H9 (cell line): Measurements from ENCODE around the gene SEC22A. TPM values are rescaled to one million over a fixed set of nuclear protein-coding genes. Genes with fewer than 3 reads are reported as not detected.

ENCODE experiments used
- DNase-seq: peaks from one replicate; pipeline ENCODE4 v3.0.0-alpha.2; 2017
- H2AFZ ChIP-seq: one replicate; pipeline ENCODE4 v1.6.1; 2013; ENCODE audit warnings: mild to moderate bottlenecking, low read length, control low read depth, moderate library complexity
- H2AK5ac ChIP-seq: 2 replicates; pipeline ENCODE4 v1.6.1; 2013; ENCODE audit warnings: low read length, control low read depth, mixed read lengths; ENCODE audit not compliant: insufficient read length
- H2BK120ac ChIP-seq: one replicate; pipeline ENCODE4 v1.6.1; 2013; ENCODE audit warnings: low read depth, mild to moderate bottlenecking, low read length, control low read depth, inconsistent platforms; ENCODE audit not compliant: poor library complexity, severe bottlenecking
- H2BK12ac ChIP-seq: 2 replicates; pipeline ENCODE4 v1.6.1; 2013; ENCODE audit warnings: low read length, control low read depth, mixed read lengths, low read depth; ENCODE audit not compliant: insufficient read length
- H2BK15ac ChIP-seq: 2 replicates; pipeline ENCODE4 v1.6.1; 2013; ENCODE audit warnings: low read depth, low read length, control low read depth
- H2BK20ac ChIP-seq: one replicate; pipeline ENCODE4 v1.6.1; 2013; ENCODE audit warnings: low read depth, mild to moderate bottlenecking, low read length, control low read depth, inconsistent platforms; ENCODE audit not compliant: poor library complexity, severe bottlenecking
- H2BK5ac ChIP-seq: 2 replicates; pipeline ENCODE4 v1.6.1; 2013; ENCODE audit warnings: low read length, control low read depth, mixed read lengths; ENCODE audit not compliant: insufficient read length
- H3K14ac ChIP-seq: 2 replicates; pipeline ENCODE4 v1.6.1; 2013; ENCODE audit warnings: low read length, control low read depth; ENCODE audit not compliant: insufficient read depth
- H3K18ac ChIP-seq: 2 replicates; pipeline ENCODE4 v1.6.1; 2013; ENCODE audit warnings: low read depth, mild to moderate bottlenecking, mixed read lengths, low read length, control low read depth; ENCODE audit not compliant: insufficient read length
- H3K23ac ChIP-seq: 2 replicates; pipeline ENCODE4 v1.6.1; 2013; ENCODE audit warnings: low read length, control low read depth, mixed read lengths, low read depth; ENCODE audit not compliant: insufficient read length
- H3K23me2 ChIP-seq: 2 replicates; pipeline ENCODE4 v1.6.1; 2013; ENCODE audit warnings: low read depth, mild to moderate bottlenecking, mixed read lengths, low read length, control low read depth; ENCODE audit not compliant: insufficient read length, poor library complexity, severe bottlenecking
- H3K27ac ChIP-seq: 2 replicates; pipeline ENCODE4 v1.5.1; 2013; ENCODE audit warnings: low read length, control low read depth, mixed read lengths, low read depth; ENCODE audit not compliant: insufficient read length
- H3K27me3 ChIP-seq: 2 replicates; pipeline ENCODE4 v1.6.1; 2013; ENCODE audit warnings: low read length, control low read depth, inconsistent platforms; ENCODE audit not compliant: insufficient read depth
- H3K4ac ChIP-seq: 2 replicates; pipeline ENCODE4 v1.6.1; 2013; ENCODE audit warnings: low read depth, mild to moderate bottlenecking, control low read depth, inconsistent platforms, low read length, moderate library complexity
- H3K4me1 ChIP-seq: 2 replicates; pipeline ENCODE4 v1.6.1; 2013; ENCODE audit warnings: low read length, control low read depth, inconsistent platforms; ENCODE audit not compliant: insufficient read depth
- H3K4me2 ChIP-seq: 2 replicates; pipeline ENCODE4 v1.6.1; 2013; ENCODE audit warnings: low read length, control low read depth, mixed read lengths; ENCODE audit not compliant: insufficient read length, insufficient read depth
- H3K56ac ChIP-seq: 2 replicates; pipeline ENCODE4 v1.6.1; 2013; ENCODE audit warnings: low read depth, mild to moderate bottlenecking, mixed read lengths, low read length, control low read depth; ENCODE audit not compliant: insufficient read length
- H3K79me1 ChIP-seq: 2 replicates; pipeline ENCODE4 v1.6.1; 2013; ENCODE audit warnings: low read depth, mild to moderate bottlenecking, moderate library complexity, low read length, control low read depth, inconsistent platforms; ENCODE audit not compliant: insufficient read depth, poor library complexity, severe bottlenecking
- H3K79me2 ChIP-seq: 2 replicates; pipeline ENCODE4 v1.6.1; 2013; ENCODE audit warnings: low read length, control low read depth, inconsistent platforms; ENCODE audit not compliant: insufficient read depth
- H3K9ac ChIP-seq: 2 replicates; pipeline ENCODE4 v1.6.1; 2013; ENCODE audit warnings: low read length, control low read depth, mixed read lengths; ENCODE audit not compliant: insufficient read length; ENCODE audit errors: extremely low read depth
- H3K9me3 ChIP-seq: one replicate; pipeline ENCODE4 v1.6.1; 2013; ENCODE audit warnings: low read depth, low read length, inconsistent platforms; ENCODE audit not compliant: control insufficient read depth
- H3T11ph ChIP-seq: one replicate; pipeline ENCODE4 v1.6.1; 2013; ENCODE audit warnings: mild to moderate bottlenecking, low read length, control low read depth, inconsistent platforms
- H4K20me1 ChIP-seq: one replicate; pipeline ENCODE4 v1.6.1; 2013; ENCODE audit not compliant: control insufficient read depth, insufficient read length, insufficient read depth
- H4K5ac ChIP-seq: 2 replicates; pipeline ENCODE4 v1.6.1; 2013; ENCODE audit warnings: low read depth, mild to moderate bottlenecking, mixed read lengths, low read length, control low read depth; ENCODE audit not compliant: insufficient read length
- H4K8ac ChIP-seq: replicated peaks from 2 replicates; pipeline ENCODE4 v1.6.1; 2013; ENCODE audit warnings: low read length, control low read depth, mixed read lengths, low read depth; ENCODE audit not compliant: insufficient read length
- H4K91ac ChIP-seq: 2 replicates; pipeline ENCODE4 v1.6.1; 2013; ENCODE audit warnings: low read depth, mild to moderate bottlenecking, moderate library complexity, mixed read lengths, low read length, control low read depth; ENCODE audit not compliant: insufficient read length
- H3K27ac Mint-ChIP-seq, 3 experiments: 2 replicates in 2 of 3; 3 replicates in 1 of 3; pipeline ENCODE4 v1.8.0; 2020 to 2021; ENCODE audit warnings: mixed read lengths in 3 of 3, mild to moderate bottlenecking in 1 of 3, moderate library complexity in 1 of 3
- H3K27me3 Mint-ChIP-seq: 2 replicates; pipeline ENCODE4 v1.8.0; 2021; ENCODE audit warnings: low read depth, mild to moderate bottlenecking, moderate library complexity, mixed read lengths
- H3K36me3 Mint-ChIP-seq, 3 experiments: 2 replicates in 2 of 3; 3 replicates in 1 of 3; pipeline ENCODE4 v1.8.0; 2020 to 2021; ENCODE audit warnings: low read depth in 3 of 3, mixed read lengths in 3 of 3; ENCODE audit not compliant: insufficient read depth in 1 of 3
- H3K4me1 Mint-ChIP-seq, 2 experiments: 2 replicates each; pipeline ENCODE4 v1.8.0; 2020; ENCODE audit warnings: mixed read lengths in 2 of 2
- H3K4me3 Mint-ChIP-seq, 2 experiments: 2 replicates in 1 of 2; 3 replicates in 1 of 2; pipeline ENCODE4 v1.8.0; 2020 to 2021; ENCODE audit warnings: mild to moderate bottlenecking in 2 of 2, mixed read lengths in 2 of 2, moderate library complexity in 1 of 2
- H3K9me3 Mint-ChIP-seq, 2 experiments: 2 replicates in 1 of 2; 3 replicates in 1 of 2; pipeline ENCODE4 v1.8.0; 2020; ENCODE audit warnings: mild to moderate bottlenecking in 2 of 2, mixed read lengths in 2 of 2, moderate library complexity in 1 of 2
- CTCF ChIP-seq: fragments of 200-600 bp; sonication (generic); conservative IDR thresholded peaks from 3 replicates; pipeline ENCODE4 v1.8.0; 2021; ENCODE audit warnings: antibody characterized with exemption, mild to moderate bottlenecking
- WGBS: extraction: QIAGEN DNeasy Blood & Tissue Kit; methylation state at CpG from one replicate; pipeline ENCODE4 v1.1.7; 2013; ENCODE audit warnings: missing lambda C conversion rate, low lambda C conversion rate, mixed read lengths; ENCODE audit not compliant: insufficient read length; ENCODE audit errors: extremely low coverage; 5-methylcytosine and 5-hydroxymethylcytosine counted together
- total RNA-seq: library from RNA; stranded (reverse); gene quantifications from 2 replicates; pipeline ENCODE4 v1.2.1, GENCODE V29; 2021

SEC22A gene
- total RNA-seq, 1 experiment from 2014 or later: 9.9 TPM

- Histone ChIP-seq H3K23ac (no peak overlapping the region), H4K8ac (no peak overlapping the region), H3K18ac (no peak overlapping the region), H3K4ac (no peak overlapping the region), H3K79me1 (no peaks in the 10 kb centered on the region), H2AK5ac (no peak overlapping the region), H2BK15ac (no peak overlapping the region), H2BK5ac (no peak overlapping the region), H3K79me2 (no peaks in the 10 kb centered on the region), H3K14ac (no peak overlapping the region; the same call in 1 of the 2 replicates), H3T11ph (no peak overlapping the region), H4K5ac (no peak overlapping the region), H3K9ac (no peak overlapping the region), H2BK20ac (no peak overlapping the region), H3K4me1 (no peaks in the 10 kb centered on the region), H2AFZ (no peak overlapping the region), H3K9me3 (no peaks in the 10 kb centered on the region), H3K27ac (no peak overlapping the region), H3K23me2 (no peaks in the 10 kb centered on the region), H4K20me1 (peaks cover 2% of the 10 kb centered on the region), H3K56ac (no peak overlapping the region), H2BK120ac (no peak overlapping the region), H3K4me2 (no peak overlapping the region), H4K91ac (no peak overlapping the region), H3K27me3 (no peaks in the 10 kb centered on the region), H2BK12ac (no peak overlapping the region)
- Mint-ChIP-seq H3K9me3 (no peaks in the 10 kb centered on the region; a peak in 1 of 5 replicates), H3K27ac (no peak overlapping the region), H3K27me3 (no peaks in the 10 kb centered on the region), H3K4me3 (no peak overlapping the region), H3K36me3 (peaks cover 18 to 32% (median 19%) of the 10 kb centered on the region in 3 experiments), H3K4me1 (peaks cover 0 to 5% of the 10 kb centered on the region in 2 experiments; a peak in 1 of 4 replicates)
- TF ChIP-seq CTCF: no peak
- WGBS: no CpG with 5 or more reads among the region's 11 CpGs
- no peak for DNase-seq
Observed at GRCh38 chr3:123295901-123296250, 94.1 kb downstream of the SEC22A start.
